Nephron progenitor cell (in vitro differentiated cells): ENCODE measurements around the gene CD300LD.
A peak's percentile ranks its signal among the peaks of the same experiment; 100 is the strongest.
"Not testable (repeated sequence)": the region's sequence is repeated elsewhere in the genome, so short reads cannot be mapped to it uniquely, and the experiment has no call there.

Experiments used
- DNase-seq: peaks from one replicate; pipeline ENCODE4 v3.0.0; 2021
- H3K27ac Mint-ChIP-seq: 2 replicates; pipeline ENCODE4 v1.8.0; 2021; ENCODE audit warnings: mild to moderate bottlenecking, moderate library complexity, mixed read lengths
- H3K27me3 Mint-ChIP-seq: 2 replicates; pipeline ENCODE4 v1.8.0; 2021; ENCODE audit warnings: mild to moderate bottlenecking, low read depth, mixed read lengths; ENCODE audit not compliant: poor library complexity
- H3K36me3 Mint-ChIP-seq: 2 replicates; pipeline ENCODE4 v1.8.0; 2021; ENCODE audit warnings: low read depth, mixed read lengths
- H3K4me1 Mint-ChIP-seq: 2 replicates; pipeline ENCODE4 v1.8.0; 2021; ENCODE audit warnings: mixed read lengths
- H3K4me3 Mint-ChIP-seq: 2 replicates; pipeline ENCODE4 v1.8.0; 2021; ENCODE audit warnings: mild to moderate bottlenecking, moderate library complexity, mixed read lengths
- H3K9me3 Mint-ChIP-seq: 2 replicates; pipeline ENCODE4 v1.8.0; 2021; ENCODE audit warnings: mild to moderate bottlenecking, moderate library complexity, mixed read lengths
- TF ChIP-seq, protein P1 (sequence below): fragments of 200-600 bp; sonication (generic); IDR thresholded peaks from 2 replicates; pipeline ENCODE4 v1.5.0; 2021; ENCODE audit warnings: antibody characterized with exemption

CD300LD gene

DNA sequence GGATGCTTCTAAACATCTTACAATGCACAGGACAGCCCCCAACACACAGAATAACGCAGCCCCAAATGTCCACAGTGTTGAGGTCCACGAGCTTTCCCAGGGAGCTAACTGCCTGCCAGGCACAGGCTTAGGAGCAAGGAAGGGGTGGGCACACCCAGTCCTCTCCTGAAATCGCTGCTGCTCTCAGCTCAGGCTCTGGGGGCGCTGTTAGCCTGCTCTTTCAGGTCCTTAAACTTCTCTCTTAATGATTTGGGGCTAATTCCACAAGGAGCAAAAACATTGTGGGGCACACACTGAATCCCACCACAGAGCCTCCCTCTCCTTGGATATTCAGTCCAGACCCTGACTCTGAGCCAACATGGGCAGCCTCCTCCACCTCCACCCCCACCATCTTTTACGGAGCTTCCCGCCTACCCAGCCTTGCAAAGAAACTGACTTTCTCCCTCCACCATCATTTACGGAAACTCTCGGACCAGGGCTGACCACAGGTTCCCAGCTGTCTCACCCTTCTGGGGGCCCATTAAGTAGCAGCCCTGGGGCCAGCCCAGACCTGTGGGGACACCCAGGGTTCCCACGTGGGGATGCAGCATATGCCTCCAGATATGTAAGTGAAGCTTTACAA is 25.8 kb downstream of the CD300LD start:
- Mint-ChIP-seq H3K4me1 (no peaks in the 10 kb centered on the region), H3K4me3 (no peak overlapping the region), H3K36me3 (no peaks in the 10 kb centered on the region), H3K27ac (no peak overlapping the region), H3K27me3 (peaks cover 38% of the 10 kb centered on the region), H3K9me3 (no peaks in the 10 kb centered on the region)
- TF ChIP-seq, protein P1, sequence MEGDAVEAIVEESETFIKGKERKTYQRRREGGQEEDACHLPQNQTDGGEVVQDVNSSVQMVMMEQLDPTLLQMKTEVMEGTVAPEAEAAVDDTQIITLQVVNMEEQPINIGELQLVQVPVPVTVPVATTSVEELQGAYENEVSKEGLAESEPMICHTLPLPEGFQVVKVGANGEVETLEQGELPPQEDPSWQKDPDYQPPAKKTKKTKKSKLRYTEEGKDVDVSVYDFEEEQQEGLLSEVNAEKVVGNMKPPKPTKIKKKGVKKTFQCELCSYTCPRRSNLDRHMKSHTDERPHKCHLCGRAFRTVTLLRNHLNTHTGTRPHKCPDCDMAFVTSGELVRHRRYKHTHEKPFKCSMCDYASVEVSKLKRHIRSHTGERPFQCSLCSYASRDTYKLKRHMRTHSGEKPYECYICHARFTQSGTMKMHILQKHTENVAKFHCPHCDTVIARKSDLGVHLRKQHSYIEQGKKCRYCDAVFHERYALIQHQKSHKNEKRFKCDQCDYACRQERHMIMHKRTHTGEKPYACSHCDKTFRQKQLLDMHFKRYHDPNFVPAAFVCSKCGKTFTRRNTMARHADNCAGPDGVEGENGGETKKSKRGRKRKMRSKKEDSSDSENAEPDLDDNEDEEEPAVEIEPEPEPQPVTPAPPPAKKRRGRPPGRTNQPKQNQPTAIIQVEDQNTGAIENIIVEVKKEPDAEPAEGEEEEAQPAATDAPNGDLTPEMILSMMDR: peak; percentile 62
- DNase-seq: peak; percentile 59

- Mint-ChIP-seq H3K4me1 (no peaks in the 10 kb centered on the region), H3K27ac (no peak overlapping the region), H3K4me3 (no peak overlapping the region), H3K9me3 (no peaks in the 10 kb centered on the region), H3K36me3 (no peaks in the 10 kb centered on the region), H3K27me3 (peaks cover 38% of the 10 kb centered on the region)
- DNase-seq: no peak
- TF ChIP-seq, protein P1: no peak
Measured at GRCh38 chr17:74565126-74565525, 27.0 kb downstream of the CD300LD start.

GRCh38 chr17:74563358-74563757 is 28.7 kb downstream of the CD300LD start:
- DNase-seq: no peak
- Mint-ChIP-seq H3K27ac (no peak overlapping the region), H3K4me1 (no peaks in the 10 kb centered on the region), H3K36me3 (no peaks in the 10 kb centered on the region), H3K27me3 (peaks cover 34% of the 10 kb centered on the region), H3K4me3 (no peak overlapping the region), H3K9me3 (peaks cover 11% of the 10 kb centered on the region)
- TF ChIP-seq, protein P1: no peak

DNA sequence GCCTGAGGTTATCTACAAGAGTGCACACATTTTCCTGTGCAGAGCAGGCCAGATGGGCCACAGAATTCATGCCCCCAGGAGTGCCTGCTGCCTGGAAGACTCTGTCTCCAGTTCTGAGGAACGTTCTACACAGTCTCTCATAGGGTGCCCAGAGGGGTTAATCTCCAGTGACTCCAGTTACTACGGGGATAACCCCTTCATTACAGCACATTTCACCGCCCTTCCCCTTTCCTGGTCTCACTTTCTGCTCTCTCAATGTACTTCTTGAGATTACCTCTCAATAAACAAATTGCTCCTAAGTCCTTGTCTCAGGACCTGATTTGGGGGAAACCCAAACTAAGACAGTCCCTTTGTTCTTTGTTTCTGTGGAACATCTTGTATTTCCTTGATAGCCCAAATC is 30.5 kb downstream of the CD300LD start:
- H3K9me3 Mint-ChIP-seq: peaks cover 23% of the 10 kb centered on the region
- H3K4me3 Mint-ChIP-seq: no peak overlapping the region
- H3K27ac Mint-ChIP-seq: no peak overlapping the region
- TF ChIP-seq, protein P1: no peak
- DNase-seq: no peak
- no peaks in the 10 kb centered on the region for H3K4me1 Mint-ChIP-seq
- H3K27me3 Mint-ChIP-seq: peaks cover 31% of the 10 kb centered on the region
- no peaks in the 10 kb centered on the region for H3K36me3 Mint-ChIP-seq

- Mint-ChIP-seq H3K4me1 (no peaks in the 10 kb centered on the region), H3K27me3 (peaks cover 26% of the 10 kb centered on the region), H3K36me3 (no peaks in the 10 kb centered on the region), H3K9me3 (peaks cover 29% of the 10 kb centered on the region), H3K27ac (no peak overlapping the region), H3K4me3 (no peak overlapping the region)
- TF ChIP-seq, protein P1: no peak
- DNase-seq: no peak
Measured at GRCh38 chr17:74558882-74559519, 33.1 kb downstream of the CD300LD start.

- H3K9me3 Mint-ChIP-seq: peaks cover 29% of the 10 kb centered on the region
Measured at GRCh38 chr17:74558402-74558801, 33.7 kb downstream of the CD300LD start.

More at GRCh38 chr17:74558402-74558801, 33.7 kb downstream of the CD300LD start:
- not testable (repeated sequence) for H3K36me3 Mint-ChIP-seq, H3K4me1 Mint-ChIP-seq, DNase-seq, H3K4me3 Mint-ChIP-seq, H3K27ac Mint-ChIP-seq
- peaks cover 31% of the 10 kb centered on the region for H3K27me3 Mint-ChIP-seq
